LNCaP clone FGC (cell line): ENCODE results near the gene BABAM2.
"Not testable (repeated sequence)": the region's sequence is repeated elsewhere in the genome, so short reads cannot be mapped to it uniquely, and the experiment has no call there.

Source experiments
- DNase-seq: peaks from one replicate; pipeline ENCODE4 v3.0.0-alpha.2; 2011; ENCODE audit warnings: low read depth
- H3K4me3 ChIP-seq: 2 replicates; pipeline ENCODE4 v1.5.1; 2011; ENCODE audit warnings: mild to moderate bottlenecking, low read depth, low read length, control low read depth
- TF ChIP-seq, protein P1 (sequence below): IDR thresholded peaks from 2 replicates; pipeline ENCODE4 v1.5.1; 2012; ENCODE audit warnings: mild to moderate bottlenecking; ENCODE audit not compliant: control insufficient read depth, insufficient read depth; ENCODE audit errors: extremely low read depth

The BABAM2 gene

DNA sequence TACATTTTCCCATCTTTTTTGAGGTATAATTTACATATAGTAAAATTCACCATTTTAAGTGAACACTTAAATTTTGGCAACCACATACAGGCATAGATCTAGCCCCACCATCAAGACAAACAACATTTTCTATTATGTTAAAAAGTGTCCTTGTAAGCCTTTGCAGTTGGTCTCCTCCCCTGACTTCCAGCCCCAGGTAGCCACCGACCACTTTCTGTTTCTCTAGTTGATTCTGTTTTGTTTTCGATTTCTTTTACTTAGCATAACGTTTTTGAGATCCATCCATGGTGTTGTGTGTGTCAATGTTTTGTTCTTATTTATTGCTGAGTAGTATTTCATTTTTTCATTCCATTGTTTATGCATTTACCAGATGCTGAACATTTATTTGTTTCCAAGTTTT, 366.7 kb downstream of the BABAM2 start:
- TF ChIP-seq, protein P1, sequence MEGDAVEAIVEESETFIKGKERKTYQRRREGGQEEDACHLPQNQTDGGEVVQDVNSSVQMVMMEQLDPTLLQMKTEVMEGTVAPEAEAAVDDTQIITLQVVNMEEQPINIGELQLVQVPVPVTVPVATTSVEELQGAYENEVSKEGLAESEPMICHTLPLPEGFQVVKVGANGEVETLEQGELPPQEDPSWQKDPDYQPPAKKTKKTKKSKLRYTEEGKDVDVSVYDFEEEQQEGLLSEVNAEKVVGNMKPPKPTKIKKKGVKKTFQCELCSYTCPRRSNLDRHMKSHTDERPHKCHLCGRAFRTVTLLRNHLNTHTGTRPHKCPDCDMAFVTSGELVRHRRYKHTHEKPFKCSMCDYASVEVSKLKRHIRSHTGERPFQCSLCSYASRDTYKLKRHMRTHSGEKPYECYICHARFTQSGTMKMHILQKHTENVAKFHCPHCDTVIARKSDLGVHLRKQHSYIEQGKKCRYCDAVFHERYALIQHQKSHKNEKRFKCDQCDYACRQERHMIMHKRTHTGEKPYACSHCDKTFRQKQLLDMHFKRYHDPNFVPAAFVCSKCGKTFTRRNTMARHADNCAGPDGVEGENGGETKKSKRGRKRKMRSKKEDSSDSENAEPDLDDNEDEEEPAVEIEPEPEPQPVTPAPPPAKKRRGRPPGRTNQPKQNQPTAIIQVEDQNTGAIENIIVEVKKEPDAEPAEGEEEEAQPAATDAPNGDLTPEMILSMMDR: no peak
- H3K4me3 ChIP-seq: no peak overlapping the region
- no peak for DNase-seq

GRCh38 chr2:28259226-28259625, 368.7 kb downstream of the BABAM2 start:
- H3K4me3 ChIP-seq, DNase-seq: not testable (repeated sequence)

DNA sequence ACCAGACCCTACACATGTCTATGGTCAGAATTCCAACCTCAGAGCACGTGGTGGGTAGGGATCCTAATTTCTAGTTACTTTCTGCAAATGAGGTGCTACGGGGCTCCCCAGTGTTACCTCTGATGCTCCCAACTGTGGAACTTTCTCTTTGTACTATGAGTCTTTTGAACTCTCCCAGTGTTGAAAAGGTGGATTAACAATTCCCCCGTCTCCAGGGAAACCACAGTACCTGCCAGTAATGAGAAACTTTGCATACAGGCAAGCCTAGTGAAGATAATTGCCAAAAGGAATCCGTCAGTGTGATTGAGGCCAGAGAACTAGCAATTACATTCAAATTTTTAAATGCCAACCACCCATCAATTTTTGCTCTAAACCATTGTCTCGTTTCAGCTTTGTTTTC, 373.2 kb downstream of the BABAM2 start:
- no peak overlapping the region for H3K4me3 ChIP-seq
- TF ChIP-seq, protein P1: no peak
- DNase-seq: no peak

GRCh38 chr2:28267282-28267681, 376.8 kb downstream of the BABAM2 start:
- DNase-seq: no peak
- TF ChIP-seq, protein P1: no peak
- H3K4me3 ChIP-seq: no peak overlapping the region

GRCh38 chr2:28268386-28268785, 377.9 kb downstream of the BABAM2 start:
- no peak for DNase-seq
- no peak overlapping the region for H3K4me3 ChIP-seq

DNA sequence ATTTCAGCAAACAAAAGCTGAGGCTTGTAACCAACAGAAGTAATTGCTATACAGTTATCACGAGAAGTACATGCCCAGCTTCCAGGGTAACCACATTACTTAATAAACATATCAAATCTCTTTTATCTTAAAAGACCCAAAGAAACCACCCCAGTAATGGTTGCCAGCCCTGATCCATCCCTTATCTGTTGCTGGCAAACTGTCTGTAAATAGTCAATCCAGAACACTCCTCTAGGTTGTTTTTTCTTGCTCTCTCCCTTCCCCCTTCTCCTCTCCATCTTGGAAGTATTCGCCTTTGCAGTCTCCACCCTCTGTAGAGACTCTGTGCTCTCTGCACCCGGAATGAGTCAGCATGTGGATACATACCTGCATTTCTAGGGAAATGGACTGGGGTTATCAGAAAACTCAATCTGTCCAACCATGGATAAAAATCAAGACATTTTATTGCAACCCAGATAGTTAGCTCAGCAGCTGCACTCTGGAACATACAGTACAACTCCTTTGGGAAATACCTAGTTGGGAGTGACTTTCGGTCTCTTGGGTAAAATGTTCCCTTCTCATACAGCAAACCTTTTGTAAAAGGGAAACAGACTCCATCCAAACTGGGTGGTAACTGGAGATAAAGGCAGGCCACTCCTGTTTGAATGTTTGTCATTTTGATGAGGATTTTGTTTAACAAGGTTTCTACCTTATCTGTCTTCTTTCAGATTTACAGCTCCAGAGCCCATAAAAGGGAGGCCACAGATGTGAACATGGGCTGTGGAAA, 378.7 kb downstream of the BABAM2 start:
- TF ChIP-seq, protein P1: no peak
- peak; percentile 72 for DNase-seq
- no peak overlapping the region for H3K4me3 ChIP-seq

More at GRCh38 chr2:28268386-28268785, 377.9 kb downstream of the BABAM2 start:
- TF ChIP-seq, protein P1: no peak

GRCh38 chr2:28270456-28271152, 380.1 kb downstream of the BABAM2 start:
- DNase-seq: no peak
- H3K4me3 ChIP-seq: no peak overlapping the region
- TF ChIP-seq, protein P1: no peak
